ENCODE results near the gene ATP6V1C2.
"Not testable (repeated sequence)": the region's sequence is repeated elsewhere in the genome, so short reads cannot be mapped to it uniquely, and the experiment has no call there.

The ATP6V1C2 gene

GRCh38 chr2:10814571-10815331, 93.3 kb downstream of the ATP6V1C2 start:
- TF ChIP-seq CTCF (conservative IDR thresholded peaks at IDR 0.05; ENCODE audit: low read length) (peak; percentile 23; the same call in 1 of the 2 replicates), EZH2phosphoT487 (IDR thresholded peaks at IDR 0.05; ENCODE audit: borderline replicate concordance) (no peak)
- Histone ChIP-seq H3F3A (ENCODE audit: low read depth) (no peaks in the 10 kb centered on the region), H4K20me1 (ENCODE audit: insufficient read depth, low read length, poor library complexity, severe bottlenecking) (peaks cover 21% of the 10 kb centered on the region), H3K79me2 (ENCODE audit: insufficient read depth, low read length) (peaks cover 28% of the 10 kb centered on the region), H3K4me1 (ENCODE audit: insufficient read depth, low read length, poor library complexity, severe bottlenecking) (peaks cover 23% of the 10 kb centered on the region), H3K4me3 (ENCODE audit: low read length, poor library complexity, severe bottlenecking) (no peak overlapping the region), H3K9ac (ENCODE audit: low read depth, low read length, poor library complexity, severe bottlenecking) (no peak overlapping the region), H3K9me2 (replicated peaks; ENCODE audit: low read depth, low read length) (no peaks in the 10 kb centered on the region), H2AFZ (ENCODE audit: low read length) (no peak overlapping the region), H3K36me3 (ENCODE audit: insufficient read depth, low read length) (no peaks in the 10 kb centered on the region), H3K27me3 (ENCODE audit: insufficient read depth, low read length, poor library complexity, severe bottlenecking) (no peaks in the 10 kb centered on the region), H3K9me3 (ENCODE audit: insufficient read depth, low read depth, low read length) (no peaks in the 10 kb centered on the region), H3K4me2 (ENCODE audit: low read depth, low read length, poor library complexity, severe bottlenecking) (no peak overlapping the region)

GRCh38 chr2:10817413-10817812, 96.0 kb downstream of the ATP6V1C2 start:
- no peak for TF ChIP-seq EZH2phosphoT487 (IDR thresholded peaks at IDR 0.05; ENCODE audit: borderline replicate concordance)
- TF ChIP-seq CTCF (conservative IDR thresholded peaks at IDR 0.05; ENCODE audit: low read length), result peak; percentile 79
- no peak overlapping the region for H3K4me3 ChIP-seq (ENCODE audit: low read length, poor library complexity, severe bottlenecking)
- no peaks in the 10 kb centered on the region for H3K9me2 ChIP-seq (replicated peaks; ENCODE audit: low read depth, low read length)
- no peak overlapping the region for H3K9ac ChIP-seq (ENCODE audit: low read depth, low read length, poor library complexity, severe bottlenecking)
- no peaks in the 10 kb centered on the region for H3K9me3 ChIP-seq (ENCODE audit: insufficient read depth, low read depth, low read length)
- H3F3A ChIP-seq (ENCODE audit: low read depth), result no peaks in the 10 kb centered on the region
- H3K36me3 ChIP-seq (ENCODE audit: insufficient read depth, low read length), result no peaks in the 10 kb centered on the region
- peaks cover 1% of the 10 kb centered on the region; the same call in 1 of the 2 replicates for H3K79me2 ChIP-seq (ENCODE audit: insufficient read depth, low read length)
- no peaks in the 10 kb centered on the region for H4K20me1 ChIP-seq (ENCODE audit: insufficient read depth, low read length, poor library complexity, severe bottlenecking)
- H2AFZ ChIP-seq (ENCODE audit: low read length), result no peak overlapping the region
- H3K4me1 ChIP-seq (ENCODE audit: insufficient read depth, low read length, poor library complexity, severe bottlenecking), result peaks cover 4% of the 10 kb centered on the region
- H3K27me3 ChIP-seq (ENCODE audit: insufficient read depth, low read length, poor library complexity, severe bottlenecking), result peaks cover 8% of the 10 kb centered on the region
- H3K4me2 ChIP-seq (ENCODE audit: low read depth, low read length, poor library complexity, severe bottlenecking), result no peak overlapping the region

- H3K4me1 ChIP-seq (ENCODE audit: insufficient read depth, low read length, poor library complexity, severe bottlenecking); H3K4me2 ChIP-seq (ENCODE audit: low read depth, low read length, poor library complexity, severe bottlenecking); H3K4me3 ChIP-seq (ENCODE audit: low read length, poor library complexity, severe bottlenecking); H3F3A ChIP-seq (ENCODE audit: low read depth); H3K9me3 ChIP-seq (ENCODE audit: insufficient read depth, low read depth, low read length); H2AFZ ChIP-seq (ENCODE audit: low read length); H3K36me3 ChIP-seq (ENCODE audit: insufficient read depth, low read length); H3K27me3 ChIP-seq (ENCODE audit: insufficient read depth, low read length, poor library complexity, severe bottlenecking); H3K79me2 ChIP-seq (ENCODE audit: insufficient read depth, low read length); H4K20me1 ChIP-seq (ENCODE audit: insufficient read depth, low read length, poor library complexity, severe bottlenecking); H3K9ac ChIP-seq (ENCODE audit: low read depth, low read length, poor library complexity, severe bottlenecking); H3K9me2 ChIP-seq (replicated peaks; ENCODE audit: low read depth, low read length): not testable (repeated sequence)
These were observed 96.9 kb downstream of the ATP6V1C2 start for GRCh38 chr2:10818305-10818704.

- Histone ChIP-seq H3K4me3 (ENCODE audit: low read length, poor library complexity, severe bottlenecking) (no peak overlapping the region), H3K4me1 (ENCODE audit: insufficient read depth, low read length, poor library complexity, severe bottlenecking) (no peaks in the 10 kb centered on the region), H3K9me3 (ENCODE audit: insufficient read depth, low read depth, low read length) (no peaks in the 10 kb centered on the region), H3K36me3 (ENCODE audit: insufficient read depth, low read length) (no peaks in the 10 kb centered on the region), H3K9me2 (replicated peaks; ENCODE audit: low read depth, low read length) (no peaks in the 10 kb centered on the region), H3K79me2 (ENCODE audit: insufficient read depth, low read length) (no peaks in the 10 kb centered on the region), H2AFZ (ENCODE audit: low read length) (no peak overlapping the region), H4K20me1 (ENCODE audit: insufficient read depth, low read length, poor library complexity, severe bottlenecking) (no peaks in the 10 kb centered on the region), H3K27me3 (ENCODE audit: insufficient read depth, low read length, poor library complexity, severe bottlenecking) (peaks cover 8% of the 10 kb centered on the region), H3K4me2 (ENCODE audit: low read depth, low read length, poor library complexity, severe bottlenecking) (no peak overlapping the region), H3K9ac (ENCODE audit: low read depth, low read length, poor library complexity, severe bottlenecking) (no peak overlapping the region), H3F3A (ENCODE audit: low read depth) (no peaks in the 10 kb centered on the region)
- no peak for TF ChIP-seq EZH2phosphoT487 (IDR thresholded peaks at IDR 0.05; ENCODE audit: borderline replicate concordance)
- TF ChIP-seq CTCF (conservative IDR thresholded peaks at IDR 0.05; ENCODE audit: low read length), result no peak
These were observed 97.6 kb downstream of the ATP6V1C2 start for GRCh38 chr2:10818984-10819383.
